Measurements from ENCODE around the gene BACE2.

DNA sequence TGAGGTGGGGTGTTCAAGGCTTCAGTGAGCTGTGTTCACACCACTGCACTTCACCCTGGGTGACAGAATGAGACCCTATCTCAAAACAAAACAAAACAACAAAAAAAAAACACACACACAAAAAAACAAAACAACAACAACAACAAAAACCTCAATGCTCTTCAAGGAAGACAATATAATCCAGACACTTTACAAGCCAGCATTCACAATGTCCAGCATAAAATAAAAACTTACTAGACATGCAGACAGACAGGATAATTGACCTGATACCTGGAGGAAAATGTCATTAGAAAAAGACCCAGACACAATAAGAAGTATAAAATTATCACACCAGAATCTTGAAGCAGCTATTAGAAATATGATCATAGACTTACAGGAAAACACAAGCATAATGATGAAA, 39.0 kb upstream of the BACE2 start:
- TF ChIP-seq CTCF (IDR thresholded peaks at IDR 0.05; ENCODE audit: poor library complexity) (no peak), EZH2phosphoT487 (IDR thresholded peaks at IDR 0.05; ENCODE audit: low read depth, severe bottlenecking, unreplicated experiment) (no peak), EZH2 (IDR thresholded peaks at IDR 0.05; ENCODE audit: borderline replicate concordance) (no peak)
